GM10248 (cell line): ENCODE measurements around the gene SCN8A.
A peak's percentile ranks its signal among the peaks of the same experiment; 100 is the strongest.

Source experiments
- CTCF ChIA-PET: fragments of 300-600 bp; sonication (Branson Sonifier 250); formaldehyde crosslinking; extraction: SDS; loops from one replicate; lab custom pipeline; 2021; ENCODE audit warnings: antibody characterized with exemption; lab: Yijun Ruan, JAX
- POLR2A ChIA-PET: fragments of 350-650 bp; sonication (Branson Sonifier 250); formaldehyde crosslinking; extraction: SDS; loops from one replicate; lab custom pipeline; 2020; ENCODE audit warnings: antibody characterized with exemption; lab: Yijun Ruan, JAX
- DNase-seq: peaks from one replicate; pipeline ENCODE4 v3.0.0; 2012; ENCODE audit errors: extremely low spot score
- CTCF ChIP-seq: IDR thresholded peaks from 2 replicates; pipeline ENCODE4 v1.5.1; 2012; ENCODE audit warnings: mild to moderate bottlenecking, low read depth; ENCODE audit errors: extremely low read depth, missing control alignments, control extremely low read depth

SCN8A gene

DNA sequence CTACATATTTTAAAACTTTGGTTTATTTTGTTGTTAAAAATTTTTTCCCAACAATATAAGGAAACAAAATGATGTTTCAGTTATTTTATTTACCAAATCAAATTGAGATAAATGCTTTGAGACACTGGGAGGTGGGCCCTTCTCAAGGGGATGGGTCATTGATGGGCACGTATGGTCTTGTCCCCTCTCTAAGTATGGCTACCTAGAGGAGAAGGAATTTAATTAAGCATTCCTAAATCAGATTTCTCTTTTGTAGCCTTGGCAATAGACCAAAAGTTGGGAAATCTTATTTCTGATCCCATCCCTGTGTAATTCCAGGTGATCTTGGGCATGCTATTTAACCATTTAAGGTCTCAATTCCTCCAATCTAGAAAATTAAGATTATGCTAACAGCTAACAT, 79.0 kb downstream of the SCN8A start:
- no peak for DNase-seq
- TF ChIP-seq CTCF, result no peak
- ChIA-PET POLR2A (no interaction called here), CTCF (interaction anchor here (0.8 to 1.8 kb wide), 2 partner anchors 14 to 37 kb away, joined by 3 to 5 read pairs; no protein-coding TSS in a partner anchor)

DNA sequence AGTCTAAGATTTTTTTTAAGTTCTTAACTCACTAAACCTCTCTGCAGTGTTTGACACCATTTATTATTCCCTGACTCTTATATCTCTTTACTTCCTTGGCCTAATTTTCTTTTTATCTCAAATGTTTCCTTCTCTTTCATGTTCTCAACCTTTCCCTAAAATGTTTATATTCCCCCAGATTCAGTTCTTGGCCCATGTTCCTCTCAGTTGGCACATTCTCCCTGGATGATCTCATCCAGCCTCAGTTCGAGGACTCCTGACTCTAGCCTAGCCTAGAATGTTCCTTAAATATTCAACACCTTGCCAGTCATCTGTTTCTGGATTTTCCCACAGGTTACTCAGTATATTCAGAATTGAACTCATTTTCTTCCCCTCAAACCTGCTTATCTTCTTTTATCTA, 81.3 kb downstream of the SCN8A start:
- CTCF ChIA-PET, result no interaction called here
- no peak for DNase-seq

GRCh38 chr12:51675071-51675803, 84.2 kb downstream of the SCN8A start:
- CTCF ChIA-PET, result interaction anchor here (1.1 to 1.6 kb wide), 2 partner anchors 35 to 257 kb away, joined by 3 to 5 read pairs; no protein-coding TSS in a partner anchor

More for the DNA sequence above, 81.3 kb downstream of the SCN8A start:
- no peak for TF ChIP-seq CTCF
- POLR2A ChIA-PET, result no interaction called here

DNA sequence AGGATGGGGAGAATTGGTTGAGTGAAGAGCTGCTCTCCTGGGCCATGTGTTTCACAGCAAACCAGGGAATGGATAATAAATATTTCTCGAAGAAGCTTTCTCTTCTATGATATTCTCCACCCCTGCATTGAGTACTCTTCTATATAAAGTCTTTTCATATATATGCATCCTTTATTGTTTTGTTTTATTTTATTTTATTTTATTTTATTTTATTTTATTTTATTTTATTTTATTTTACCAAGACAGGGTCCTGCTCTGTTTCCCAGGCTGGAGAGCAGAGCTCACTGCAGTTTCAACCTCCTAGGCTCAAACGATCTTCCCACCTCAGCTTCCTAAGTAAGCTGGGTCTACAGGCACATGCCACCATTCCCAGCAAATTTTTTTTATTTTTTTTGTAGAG, 85.8 kb downstream of the SCN8A start:
- DNase-seq, result no peak
- ChIA-PET POLR2A (no interaction called here), CTCF (interaction anchor here (0.9 to 2.4 kb wide), 7 partner anchors 8 to 258 kb away, joined by 3 to 11 read pairs (median 3); no protein-coding TSS in a partner anchor)
- no peak for TF ChIP-seq CTCF

More at GRCh38 chr12:51675071-51675803, 84.2 kb downstream of the SCN8A start:
- no peak for TF ChIP-seq CTCF
- POLR2A ChIA-PET, result no interaction called here
- no peak for DNase-seq

GRCh38 chr12:51677284-51677968, 86.4 kb downstream of the SCN8A start:
- no peak for TF ChIP-seq CTCF
- no peak for DNase-seq
- ChIA-PET CTCF (interaction anchor here (0.9 to 2.4 kb wide), 5 partner anchors 8 to 258 kb away, joined by 3 to 11 read pairs (median 3); no protein-coding TSS in a partner anchor), POLR2A (no interaction called here)

- DNase-seq, result peak; percentile 53
- ChIA-PET POLR2A (no interaction called here), CTCF (interaction anchor here (1.3 to 2.4 kb wide), 4 partner anchors 10 to 257 kb away, joined by 3 to 11 read pairs (median 6); no protein-coding TSS in a partner anchor)
- TF ChIP-seq CTCF, result peak; percentile 54
Observed at GRCh38 chr12:51678086-51678724, 87.2 kb downstream of the SCN8A start.
